HG03460 (cell line): ENCODE results near the gene HTR3C.
A peak's percentile ranks its signal among the peaks of the same experiment; 100 is the strongest.
"Not testable (repeated sequence)": the region's sequence is repeated elsewhere in the genome, so short reads cannot be mapped to it uniquely, and the experiment has no call there.

Experiments
- ATAC-seq: cut with Tn5 transposase; IDR thresholded peaks from one replicate; pipeline ENCODE4 v1.9.1; 2021; ENCODE audit not compliant: unreplicated experiment

The HTR3C gene

GRCh38 chr3:184052767-184053166 is at the start of gene HTR3C:
TSS of gene HTR3C (plus strand) at chr3:184053047. CDS start at chr3:184053081, 34 bp downstream.
- ATAC-seq = no peak

GRCh38 chr3:184003187-184003967 is 49.5 kb upstream of the HTR3C start:
- no peak for ATAC-seq

- no peak for ATAC-seq
Observed at GRCh38 chr3:184004476-184004875, 48.4 kb upstream of the HTR3C start.

GRCh38 chr3:184005941-184006507 is 46.8 kb upstream of the HTR3C start:
- ATAC-seq = peak; percentile 87

- ATAC-seq = not testable (repeated sequence)
Observed at GRCh38 chr3:184007143-184007813, 45.6 kb upstream of the HTR3C start.

GRCh38 chr3:184008161-184008560 is 44.7 kb upstream of the HTR3C start:
- ATAC-seq = no peak

GRCh38 chr3:184011230-184011876 is 41.5 kb upstream of the HTR3C start:
- ATAC-seq = no peak

GRCh38 chr3:184011937-184012889 is 40.6 kb upstream of the HTR3C start:
- ATAC-seq = no peak

GRCh38 chr3:184015381-184016019 is 37.3 kb upstream of the HTR3C start:
- no peak for ATAC-seq

- ATAC-seq = no peak
Observed at GRCh38 chr3:184016169-184016570, 36.7 kb upstream of the HTR3C start.

GRCh38 chr3:184016811-184017671 is 35.8 kb upstream of the HTR3C start:
- peak; percentile 63 for ATAC-seq

- ATAC-seq = peak; percentile 98
Observed at GRCh38 chr3:184017672-184018423, 35.0 kb upstream of the HTR3C start, which contains the start of gene ABCC5. TSS of gene ABCC5 (minus strand) at chr3:184017884. CDS start at chr3:184014392, 3,492 bp downstream.

- no peak for ATAC-seq
Observed at GRCh38 chr3:184018424-184018973, 34.3 kb upstream of the HTR3C start.

GRCh38 chr3:184022323-184022722 is 30.5 kb upstream of the HTR3C start:
- no peak for ATAC-seq

GRCh38 chr3:184025256-184025655 is 27.6 kb upstream of the HTR3C start:
- not testable (repeated sequence) for ATAC-seq

GRCh38 chr3:184028275-184028890 is 24.5 kb upstream of the HTR3C start:
- not testable (repeated sequence) for ATAC-seq

GRCh38 chr3:184029443-184029842 is 23.4 kb upstream of the HTR3C start:
- no peak for ATAC-seq
